COR-L47 (cell line): ENCODE data around the gene SMOC2.
"Not testable (repeated sequence)": the region's sequence is repeated elsewhere in the genome, so short reads cannot be mapped to it uniquely, and the experiment has no call there.

Experiments used
- DNase-seq: peaks from one replicate; lab custom pipeline; 2025; lab: John Stamatoyannopoulos, UW

Gene SMOC2

DNA sequence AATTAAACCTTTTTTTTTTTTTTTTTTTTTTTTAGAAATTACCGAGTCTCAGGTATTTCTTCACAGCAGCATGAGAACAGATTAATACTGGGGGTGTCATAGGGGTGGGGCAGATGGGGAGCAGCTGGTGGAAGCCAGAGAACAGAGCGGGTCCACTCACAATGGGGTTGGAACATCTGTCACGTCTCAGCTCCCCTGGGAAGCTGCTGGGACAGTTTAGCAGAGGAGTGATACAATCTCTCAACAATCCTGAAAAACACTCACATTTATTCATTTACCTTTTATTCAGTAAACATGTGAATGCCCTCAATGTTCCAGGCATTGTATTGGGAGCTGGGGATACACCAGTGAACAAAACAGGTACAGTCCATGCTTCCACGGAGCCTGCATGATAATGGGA lies 162.2 kb downstream of the SMOC2 start:
- DNase-seq, result no peak

DNA sequence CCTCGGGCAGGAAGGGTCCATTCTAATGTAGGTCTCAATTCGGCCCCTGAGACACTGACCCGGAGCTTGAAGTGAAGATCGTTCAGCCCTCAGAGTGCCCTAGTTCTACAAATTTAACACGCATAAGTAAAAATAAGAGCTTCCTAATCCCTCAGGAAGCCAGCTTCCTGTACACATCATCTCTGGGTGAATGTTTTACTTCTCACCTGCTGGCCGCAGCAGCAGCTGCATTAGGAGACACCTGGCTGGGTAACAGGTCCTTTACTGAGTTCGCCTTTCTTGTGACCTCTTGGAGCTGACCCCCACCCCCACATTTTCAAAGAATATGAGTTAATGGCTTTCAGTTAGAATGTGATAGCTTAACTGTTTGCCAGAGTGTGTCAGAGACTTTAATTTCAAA lies 165.0 kb downstream of the SMOC2 start:
- no peak for DNase-seq

DNA sequence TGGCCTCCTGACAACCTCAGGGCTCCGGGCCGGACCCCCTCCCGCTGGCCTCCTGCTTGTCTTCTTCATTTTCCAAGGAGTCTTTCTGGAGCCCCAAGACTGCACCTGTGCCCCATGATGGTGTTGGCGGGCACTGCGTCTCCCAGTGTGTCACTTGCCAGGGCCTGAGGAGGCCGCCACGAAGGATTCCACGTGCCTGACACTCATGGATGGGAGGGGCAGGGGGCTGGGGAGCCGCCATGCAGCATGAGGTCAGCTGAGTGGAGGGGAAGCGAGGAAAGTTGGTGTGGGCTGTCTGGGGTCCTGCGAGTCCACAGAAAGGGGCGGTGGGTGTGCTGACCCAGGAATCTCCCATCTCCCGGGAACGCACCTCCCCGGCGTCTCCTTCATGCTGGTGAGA lies 165.7 kb downstream of the SMOC2 start:
- no peak for DNase-seq

DNA sequence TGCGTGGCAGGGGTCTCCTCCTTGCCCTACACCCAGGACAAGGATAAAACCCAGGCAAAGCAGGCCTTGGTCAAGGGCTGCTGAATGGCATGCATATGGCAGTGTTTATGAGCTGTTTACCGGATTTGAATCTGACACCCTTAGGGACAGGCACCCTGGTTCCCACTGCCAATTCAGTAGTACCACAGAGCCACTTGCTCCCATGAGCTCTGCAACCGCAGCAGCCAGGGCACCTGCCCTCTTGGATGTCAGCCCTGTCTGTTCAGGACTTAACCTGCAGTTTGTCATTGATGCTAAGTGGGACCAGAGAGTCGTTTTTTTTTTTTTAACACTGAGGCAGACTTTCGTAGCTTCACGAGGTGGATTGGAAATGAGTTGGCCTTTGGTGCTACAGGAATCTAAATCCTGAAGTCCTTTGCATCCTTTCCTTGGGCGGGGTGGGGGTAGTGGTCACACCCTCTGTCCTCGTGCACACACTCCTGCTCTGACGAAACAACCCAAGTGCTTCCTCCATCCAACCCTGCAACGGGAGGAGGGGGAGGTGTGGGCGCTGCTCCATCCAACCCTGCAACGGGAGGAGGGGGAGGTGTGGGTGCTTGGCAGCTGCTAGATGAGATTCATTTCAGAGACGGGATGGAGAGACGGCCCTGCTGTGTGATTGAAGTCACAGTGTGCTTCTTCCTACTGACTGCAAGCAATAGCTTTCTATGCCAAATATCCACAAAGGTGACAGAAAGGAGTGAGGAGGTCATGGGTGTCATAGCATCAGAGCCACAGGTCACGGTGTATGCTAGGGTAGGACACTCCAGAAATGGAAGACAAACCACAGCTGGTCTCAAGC lies 166.5 kb downstream of the SMOC2 start:
- no peak for DNase-seq

DNA sequence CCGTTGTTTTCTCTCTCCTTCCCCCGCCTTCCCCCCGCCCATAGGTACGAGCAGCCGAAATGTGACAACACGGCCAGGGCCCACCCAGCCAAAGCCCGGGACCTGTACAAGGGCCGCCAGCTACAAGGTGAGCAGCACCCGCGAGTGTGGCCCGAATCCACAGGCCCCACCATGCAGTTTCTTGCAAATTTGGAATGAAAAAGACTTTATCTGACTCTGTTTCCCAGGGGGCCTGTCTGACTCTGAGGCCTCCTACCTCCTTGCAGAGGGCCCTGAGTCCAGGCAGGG lies 167.1 kb downstream of the SMOC2 start:
- DNase-seq, result no peak

DNA sequence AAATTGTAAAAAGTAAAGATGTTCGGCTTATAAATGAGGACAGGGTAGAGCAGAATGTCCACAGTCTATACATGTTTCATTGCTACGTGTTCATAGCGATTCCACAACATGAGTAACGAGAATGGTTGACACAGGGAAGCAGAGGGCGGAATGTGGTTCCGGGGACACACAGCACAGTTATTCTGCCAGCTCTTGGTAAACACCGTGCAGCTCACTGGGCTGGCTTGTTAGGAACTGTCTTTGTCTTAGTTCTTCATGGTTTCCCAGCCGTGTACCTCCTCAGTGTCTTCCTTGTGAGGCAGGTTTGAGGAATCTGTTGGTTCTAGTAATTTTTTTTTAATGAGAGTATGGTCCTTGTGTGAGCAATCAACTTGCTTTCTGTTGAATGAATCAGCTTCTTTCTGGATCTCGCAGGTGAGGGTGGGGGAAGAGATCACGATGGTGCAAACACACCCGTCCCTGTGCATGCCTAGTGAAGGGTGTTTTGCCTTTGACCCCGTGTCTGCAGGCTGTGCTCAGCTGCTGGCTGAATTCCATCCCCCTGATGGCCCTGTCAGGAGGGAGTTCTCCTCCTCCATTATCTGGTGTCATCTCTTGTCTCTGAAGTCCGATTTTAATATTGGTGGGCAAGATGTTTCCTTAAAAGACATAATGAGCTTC lies 168.2 kb downstream of the SMOC2 start:
- no peak for DNase-seq

DNA sequence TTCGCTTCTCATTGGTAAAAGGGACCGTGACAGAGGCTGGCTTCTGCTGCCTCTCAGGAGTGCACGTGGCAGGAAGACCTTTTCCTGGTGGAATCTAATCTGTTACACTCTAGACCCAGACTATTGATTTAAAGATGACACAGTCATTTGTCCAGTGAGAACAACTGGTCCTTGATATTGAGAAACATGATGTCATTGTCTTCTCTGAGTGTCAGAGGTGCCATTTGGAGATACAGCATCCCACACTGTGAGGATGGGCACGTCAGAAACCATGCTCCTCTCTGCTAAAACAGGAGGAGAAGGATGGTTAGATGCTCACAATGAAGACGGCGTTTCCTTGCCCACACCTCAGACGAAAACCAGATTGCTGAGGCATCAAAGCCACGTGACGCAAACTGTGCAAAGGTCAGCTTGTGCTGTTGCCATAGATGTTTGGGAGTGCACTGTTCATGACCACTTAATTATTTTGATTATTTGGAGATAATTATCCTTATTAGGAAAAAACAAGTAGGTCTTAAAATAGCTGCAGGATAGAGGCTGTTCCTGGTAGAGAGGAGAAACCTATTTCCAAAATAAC lies 169.0 kb downstream of the SMOC2 start:
- no peak for DNase-seq

DNA sequence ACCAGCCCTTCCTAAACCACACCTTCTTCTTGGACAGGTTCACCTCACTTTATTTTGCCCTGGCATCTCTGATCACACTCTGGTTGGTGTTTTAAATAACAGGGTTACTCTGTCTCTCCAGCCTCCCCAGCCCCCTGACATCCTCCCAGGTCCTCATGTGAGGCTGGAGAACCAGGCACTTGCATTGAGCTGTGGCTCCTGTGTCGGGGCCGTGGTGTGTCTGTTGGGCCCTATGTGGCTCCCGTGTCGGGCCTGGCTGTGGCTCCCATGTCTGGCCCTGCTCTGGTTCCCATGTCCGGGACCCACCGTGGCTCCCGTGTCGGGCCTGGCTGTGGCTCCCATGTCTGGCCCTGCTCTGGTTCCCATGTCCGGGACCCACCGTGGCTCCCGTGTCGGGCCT lies 170.0 kb downstream of the SMOC2 start:
- not testable (repeated sequence) for DNase-seq

DNA sequence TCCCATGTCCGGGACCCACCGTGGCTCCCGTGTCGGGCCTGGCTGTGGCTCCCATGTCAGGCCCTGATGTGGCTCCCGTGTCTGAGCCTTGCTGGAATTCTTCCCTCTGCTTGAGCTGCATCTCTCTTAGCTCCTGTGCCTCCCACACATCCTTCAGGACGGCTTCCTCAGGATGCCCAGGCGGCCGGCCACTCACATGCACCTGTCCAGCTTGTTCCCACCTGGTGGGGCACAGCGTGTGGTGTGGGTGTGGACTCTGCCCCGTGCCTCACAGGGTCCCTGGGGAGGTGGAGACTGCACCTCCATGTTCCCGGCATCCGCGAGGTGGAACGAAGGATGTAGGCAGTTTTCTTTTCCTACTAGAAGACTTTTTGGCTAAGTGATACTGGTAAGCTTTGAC lies 170.7 kb downstream of the SMOC2 start:
- DNase-seq, result no peak

DNA sequence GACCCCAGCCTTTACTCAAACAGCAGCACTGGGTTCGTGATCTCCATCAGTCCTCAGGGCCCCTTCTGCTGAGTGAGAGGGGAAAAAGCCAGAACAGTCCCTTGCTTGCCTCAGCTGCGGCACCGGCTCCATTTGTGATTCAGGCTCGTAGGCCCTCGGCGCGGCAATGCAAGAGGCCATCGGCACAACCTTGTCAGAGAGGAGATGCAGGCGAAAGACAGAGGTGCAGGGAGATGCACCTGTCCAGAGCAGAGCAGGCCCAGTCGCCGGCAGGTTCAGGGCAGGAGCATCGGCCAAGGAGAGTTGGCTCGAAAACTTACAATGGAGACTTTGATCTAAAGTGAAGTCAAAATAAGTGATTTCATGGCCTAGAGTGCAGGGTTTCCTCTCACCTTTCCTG lies 171.6 kb downstream of the SMOC2 start:
- no peak for DNase-seq

DNA sequence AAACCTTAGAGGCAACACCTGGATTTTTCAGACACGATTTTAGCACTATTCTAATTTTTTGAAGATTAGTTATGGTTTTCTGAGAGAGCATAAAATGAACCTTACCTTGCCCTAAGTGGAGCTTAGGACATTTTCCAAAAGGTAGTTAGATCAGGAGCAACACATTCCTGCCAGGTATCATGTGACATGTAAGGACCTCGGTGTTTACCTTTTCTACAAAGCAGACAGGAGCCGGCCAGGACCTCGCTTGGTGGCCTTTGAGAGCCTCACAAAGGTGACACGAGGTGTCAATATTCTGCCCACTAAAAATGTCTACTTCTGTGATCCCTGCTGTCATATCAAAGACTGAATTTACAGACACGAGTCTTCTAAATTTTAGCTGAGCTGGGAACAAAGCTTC lies 174.9 kb downstream of the SMOC2 start:
- no peak for DNase-seq

DNA sequence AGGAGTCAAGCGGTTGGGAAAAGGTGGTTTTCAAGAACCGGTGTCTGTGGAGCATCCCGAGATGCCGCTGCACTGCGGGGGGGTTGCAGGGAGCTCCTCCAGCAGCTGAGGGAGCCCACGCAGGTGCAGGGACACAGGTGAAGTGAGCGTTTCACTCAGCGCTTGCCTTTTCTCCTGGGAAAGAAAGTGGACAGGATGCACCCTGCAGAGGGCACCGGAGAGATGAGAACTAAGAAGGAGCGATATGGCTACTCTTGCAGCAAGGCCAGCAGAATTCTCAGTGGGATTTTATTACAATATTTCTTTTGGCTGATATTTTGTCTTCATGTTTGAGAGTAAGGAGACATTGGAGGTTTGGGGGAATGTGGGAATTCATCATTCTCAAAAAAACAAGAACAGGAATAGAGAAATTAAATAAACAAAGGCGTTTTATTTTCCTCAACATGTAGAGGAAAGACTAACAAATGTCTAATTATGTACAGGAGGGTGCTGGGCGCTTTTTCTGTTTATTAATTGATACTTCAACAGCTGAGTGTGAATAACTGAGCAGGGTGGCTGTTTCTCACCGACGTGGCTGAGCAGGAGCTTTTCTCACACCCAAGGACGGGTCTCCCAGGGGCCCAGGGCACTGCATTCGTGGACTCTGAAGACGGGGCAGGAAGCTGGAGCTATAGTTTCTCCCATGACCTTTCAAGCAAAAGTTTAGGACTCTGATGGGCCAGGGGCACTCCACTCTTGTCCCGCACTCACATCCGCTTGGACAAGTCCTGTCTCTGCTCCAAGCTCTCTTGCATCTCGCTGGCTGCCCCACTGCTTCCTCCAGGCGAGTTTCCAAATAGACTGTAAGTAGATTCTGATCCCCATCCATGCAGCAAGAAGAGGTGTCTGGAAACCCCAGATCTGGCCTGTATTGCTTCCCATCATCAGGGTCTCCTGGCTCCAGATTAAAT lies 176.1 kb downstream of the SMOC2 start:
- DNase-seq, result peak; percentile 12

DNA sequence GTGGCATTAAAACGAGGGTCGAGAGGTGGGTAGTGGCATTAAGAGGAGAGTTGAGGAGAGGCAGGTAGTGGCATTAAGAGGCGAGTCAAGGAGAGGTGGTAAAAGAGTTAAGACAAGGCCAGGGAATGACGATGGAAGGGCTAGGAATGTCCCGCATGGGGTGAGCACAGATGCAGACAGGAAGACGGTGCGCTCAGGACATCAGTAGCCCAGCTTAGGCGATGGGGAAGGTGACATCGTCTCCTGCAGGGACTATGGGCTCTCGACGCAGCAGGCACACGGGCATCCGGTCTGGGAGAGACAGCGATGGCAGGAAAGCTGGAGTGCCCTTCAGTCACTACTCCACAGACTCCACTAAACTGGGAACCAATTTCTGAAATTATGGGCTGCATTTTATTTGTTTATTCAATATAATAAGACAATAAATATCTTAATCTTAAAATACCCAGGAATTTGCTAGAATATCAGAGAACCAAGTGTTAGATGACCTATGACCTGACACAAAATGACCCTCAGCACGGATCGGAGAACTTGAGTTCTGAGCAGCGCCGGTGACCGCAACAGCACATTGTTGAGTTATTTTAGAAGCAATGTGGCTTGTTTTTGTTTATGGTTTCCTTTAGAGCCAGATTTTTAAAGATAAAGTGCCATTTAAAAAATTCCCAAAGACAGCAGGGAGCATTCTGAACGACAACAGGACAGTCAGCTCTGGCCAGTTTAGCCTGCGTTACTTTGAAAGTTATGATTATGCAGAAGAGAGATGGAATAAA lies 177.7 kb downstream of the SMOC2 start:
- no peak for DNase-seq

DNA sequence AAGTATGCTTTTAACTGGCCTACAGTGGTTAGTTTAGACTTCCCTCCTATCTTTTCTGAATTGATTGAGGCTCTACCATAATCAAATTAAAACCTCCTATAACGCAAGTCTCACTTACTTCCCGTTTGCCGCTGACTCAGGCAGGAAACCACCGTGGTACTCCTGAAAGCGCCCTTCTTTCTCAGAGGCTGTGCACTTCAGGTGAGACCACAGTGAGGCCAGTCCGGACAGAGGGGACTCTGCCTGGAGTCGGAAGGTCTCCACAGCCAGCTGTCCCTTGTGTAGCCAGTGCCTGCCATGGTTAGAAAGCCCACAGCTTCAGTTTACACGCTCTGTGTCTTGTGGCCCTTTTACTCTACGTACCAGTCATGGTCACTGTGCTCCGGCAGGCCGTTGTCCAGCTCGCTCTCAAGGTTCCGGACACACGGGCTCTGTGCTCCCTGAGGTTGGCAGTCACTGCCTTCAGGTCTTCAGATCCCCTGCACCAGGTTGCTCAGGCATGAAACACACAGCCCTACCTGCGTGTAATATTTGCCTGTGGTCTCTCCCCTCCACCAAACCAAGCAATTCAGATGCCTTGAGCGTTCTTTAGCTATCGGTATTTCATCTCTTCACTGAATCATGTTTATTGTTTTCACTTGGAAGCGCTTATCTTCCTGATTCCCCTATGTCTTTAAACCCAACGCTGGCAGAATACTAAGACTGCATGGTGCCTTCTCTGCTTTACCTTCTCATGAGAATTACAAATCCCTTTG lies 178.8 kb downstream of the SMOC2 start:
- no peak for DNase-seq

DNA sequence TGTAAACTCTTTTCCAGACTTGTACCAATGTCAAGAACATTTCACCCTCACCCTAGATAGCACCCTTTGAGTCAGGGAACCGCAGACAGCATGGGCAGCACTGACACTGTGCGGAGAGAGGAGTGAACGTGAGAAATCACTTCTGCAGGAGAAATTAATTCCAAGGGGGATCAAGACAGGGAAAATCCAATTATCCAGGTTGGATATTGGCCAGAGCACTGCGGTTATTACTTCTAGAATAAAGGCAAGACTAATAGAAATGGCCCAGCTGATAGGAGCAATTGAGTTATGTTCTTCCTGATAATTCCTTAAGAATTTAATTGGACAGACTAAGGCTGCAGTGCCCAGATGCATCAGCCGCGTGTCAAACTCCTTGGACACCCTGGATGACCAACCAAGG lies 179.6 kb downstream of the SMOC2 start:
- DNase-seq, result no peak

DNA sequence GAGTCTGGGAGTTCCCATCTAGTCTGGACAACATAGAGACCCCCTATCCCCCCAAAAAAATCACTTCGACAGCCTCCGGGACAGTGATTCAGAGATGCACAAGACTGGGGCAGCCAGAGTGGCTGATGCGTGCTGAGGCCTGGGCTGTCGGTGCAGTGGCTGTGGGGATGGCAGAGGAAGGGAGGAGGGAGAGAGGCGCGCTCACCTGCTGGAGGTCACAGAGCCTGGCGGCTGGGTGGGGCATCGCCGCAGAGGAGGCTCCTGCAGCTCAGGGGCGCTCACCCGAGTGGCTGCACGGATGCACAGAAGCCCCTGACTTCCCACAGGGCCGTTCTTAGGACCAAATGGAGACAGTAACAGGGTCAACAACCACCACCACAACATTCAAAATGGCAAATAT lies 182.8 kb downstream of the SMOC2 start:
- no peak for DNase-seq

DNA sequence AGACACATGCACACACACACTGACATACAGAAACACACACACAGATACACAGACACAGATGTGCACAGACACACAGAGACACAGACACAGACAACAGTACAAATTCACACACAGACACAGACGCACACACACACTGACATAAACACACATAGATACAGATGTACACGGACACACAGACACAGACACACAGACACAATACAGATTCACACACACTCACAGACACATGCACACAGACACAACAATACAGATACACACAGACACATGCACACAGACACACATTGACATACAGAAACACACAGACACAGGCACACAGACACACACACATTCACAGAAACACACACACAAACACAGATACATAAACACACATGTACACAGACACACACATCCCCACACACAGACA lies 183.6 kb downstream of the SMOC2 start:
- no peak for DNase-seq

DNA sequence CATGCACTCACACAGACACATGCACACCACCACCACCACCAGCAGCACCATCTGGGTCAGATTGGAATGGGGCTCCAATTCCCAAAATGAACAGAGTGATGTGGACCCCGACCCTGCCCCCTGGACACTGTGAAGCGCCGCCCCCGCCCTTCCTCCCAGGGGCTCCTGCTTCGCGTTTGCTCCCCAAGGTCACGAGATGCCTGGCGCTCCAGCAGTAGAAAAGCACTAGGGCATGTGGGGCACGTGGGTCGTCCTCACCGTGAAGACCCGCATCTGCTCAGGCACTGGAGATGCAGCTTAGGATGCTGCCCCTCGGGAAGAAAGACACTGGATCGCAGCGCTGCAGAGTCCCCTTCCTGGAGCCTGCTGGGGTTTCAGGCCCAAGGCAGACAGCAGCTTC lies 184.0 kb downstream of the SMOC2 start:
- DNase-seq, result no peak

DNA sequence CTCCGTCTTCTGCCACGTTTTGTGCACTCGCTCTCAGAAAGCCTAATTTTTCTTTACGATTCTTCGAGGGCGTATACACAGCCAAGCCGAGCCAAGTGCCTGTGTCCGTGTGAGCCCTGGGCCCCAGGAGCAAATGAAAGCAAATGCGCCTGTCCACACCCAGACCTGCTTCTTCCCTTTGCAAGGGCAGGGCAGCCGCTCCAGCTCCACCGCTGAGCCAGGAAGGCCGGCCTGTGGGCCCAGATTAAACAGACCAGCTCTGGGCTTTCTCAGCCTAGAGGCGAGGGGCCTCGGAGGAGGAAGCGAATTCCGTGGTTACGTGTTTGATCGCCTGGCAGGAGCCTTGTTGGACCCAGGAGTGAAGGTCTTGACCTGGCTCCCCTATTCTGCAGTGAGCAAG lies 184.6 kb downstream of the SMOC2 start:
- DNase-seq, result no peak

DNA sequence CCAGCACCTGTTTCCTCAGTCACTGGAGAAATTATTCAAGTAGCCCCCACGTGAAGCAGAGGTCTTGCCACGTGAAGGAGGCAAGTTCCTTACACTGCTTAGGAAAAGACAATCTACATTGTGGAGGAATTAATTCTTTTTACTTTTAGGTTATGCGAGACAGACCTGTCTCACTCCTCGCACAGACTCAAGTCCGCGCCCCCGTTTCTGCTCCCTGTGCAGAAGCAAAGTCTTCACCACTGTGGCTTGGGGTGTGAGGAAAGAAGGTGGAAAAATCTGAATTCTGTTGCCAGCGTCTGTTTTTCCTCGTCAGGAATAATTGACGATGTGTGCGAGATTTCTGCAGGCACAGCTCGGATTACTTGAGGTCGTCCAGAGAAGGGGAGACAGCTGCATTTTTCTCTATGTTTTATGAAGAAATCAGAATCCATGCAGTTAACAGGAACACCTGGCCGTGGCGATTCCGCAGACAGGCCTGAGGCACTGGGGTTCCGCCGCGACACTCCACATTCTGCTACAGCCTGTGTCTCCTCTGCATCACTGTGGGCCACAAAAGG lies 185.1 kb downstream of the SMOC2 start:
- no peak for DNase-seq
